NT2/D1 (cell line): ENCODE measurements around the gene RNPEPL1.
A peak's percentile ranks its signal among the peaks of the same experiment; 100 is the strongest.

ENCODE experiments used
- DNase-seq: peaks from one replicate; pipeline ENCODE4 v3.0.0-alpha.2; 2011; ENCODE audit warnings: low read depth, low spot score
- H3K27me3 ChIP-seq: 2 replicates; pipeline ENCODE4 v1.6.0; 2011; ENCODE audit warnings: mild to moderate bottlenecking; ENCODE audit not compliant: insufficient read length, insufficient read depth
- H3K36me3 ChIP-seq: 2 replicates; pipeline ENCODE4 v1.6.1; 2011; ENCODE audit warnings: mild to moderate bottlenecking, low read length, mixed read lengths; ENCODE audit not compliant: insufficient read depth, insufficient read length
- H3K4me1 ChIP-seq: 2 replicates; pipeline ENCODE4 v1.5.1; 2011; ENCODE audit not compliant: insufficient read depth, insufficient read length
- H3K4me3 ChIP-seq: 2 replicates; pipeline ENCODE4 v1.5.1; 2011; ENCODE audit warnings: low read depth; ENCODE audit not compliant: insufficient read length
- H3K9ac ChIP-seq: 2 replicates; pipeline ENCODE4 v1.6.0; 2011; ENCODE audit warnings: low read depth; ENCODE audit not compliant: insufficient read length
- H3K9me3 ChIP-seq: 2 replicates; pipeline ENCODE4 v1.5.1; 2011; ENCODE audit warnings: mild to moderate bottlenecking, low read length; ENCODE audit not compliant: insufficient read depth
- SUZ12 ChIP-seq: IDR thresholded peaks from 2 replicates; pipeline ENCODE4 v1.6.1; 2011; ENCODE audit not compliant: insufficient read length, insufficient read depth; ENCODE audit errors: extremely low read depth
- YY1 ChIP-seq: IDR thresholded peaks from 2 replicates; pipeline ENCODE4 v1.6.1; 2011; ENCODE audit not compliant: insufficient read length, insufficient read depth
- ZNF274 ChIP-seq: IDR thresholded peaks from 2 replicates; pipeline ENCODE4 v1.6.1; 2011; ENCODE audit warnings: mild to moderate bottlenecking, low read depth, low read length

Gene RNPEPL1

GRCh38 chr2:240583774-240584173 lies 15.5 kb downstream of the RNPEPL1 start:
- peaks cover 34% of the 10 kb centered on the region for H3K4me1 ChIP-seq
- no peak for TF ChIP-seq SUZ12
- TF ChIP-seq YY1: no peak
- TF ChIP-seq ZNF274: no peak
- H3K9ac ChIP-seq: no peak overlapping the region
- DNase-seq: no peak
- no peak overlapping the region for H3K4me3 ChIP-seq
- peaks cover 28% of the 10 kb centered on the region for H3K36me3 ChIP-seq
- peaks cover 3% of the 10 kb centered on the region for H3K27me3 ChIP-seq
- no peaks in the 10 kb centered on the region for H3K9me3 ChIP-seq

DNA sequence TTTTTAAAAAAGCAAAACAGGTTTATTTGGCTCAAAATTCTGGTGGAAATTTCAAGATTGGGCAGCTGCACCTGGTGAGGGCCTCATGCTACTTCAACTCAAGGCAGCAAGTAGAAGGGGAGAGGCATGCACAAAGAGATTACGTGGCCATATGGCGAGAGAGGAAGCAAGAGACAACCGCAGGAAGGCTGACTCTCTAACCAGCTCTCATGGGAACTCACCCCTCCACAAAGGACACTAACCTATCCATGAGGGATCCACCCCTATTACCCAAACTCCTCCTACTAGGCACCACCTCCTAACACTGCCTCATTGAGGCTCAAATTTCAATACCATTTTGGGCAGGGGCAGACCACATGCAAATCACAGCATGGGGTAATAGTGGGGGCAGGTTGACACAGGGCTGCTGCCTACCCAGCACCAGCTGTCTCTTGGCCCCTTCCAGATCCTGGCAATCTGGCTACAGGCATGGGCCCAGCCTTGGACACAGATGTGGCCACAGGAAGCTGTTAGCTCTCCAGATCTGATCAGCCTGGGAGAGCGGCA lies 16.3 kb downstream of the RNPEPL1 start:
- Histone ChIP-seq H3K9ac (no peak overlapping the region), H3K27me3 (peaks cover 3% of the 10 kb centered on the region), H3K9me3 (no peaks in the 10 kb centered on the region), H3K4me1 (peaks cover 32% of the 10 kb centered on the region), H3K36me3 (peaks cover 24% of the 10 kb centered on the region), H3K4me3 (peak overlapping the region; percentile 90)
- TF ChIP-seq YY1: no peak
- no peak for TF ChIP-seq ZNF274
- no peak for TF ChIP-seq SUZ12
- DNase-seq: no peak

GRCh38 chr2:240585101-240585500 lies 16.8 kb downstream of the RNPEPL1 start:
- Histone ChIP-seq H3K4me3 (peak overlapping the region; percentile 90), H3K36me3 (peaks cover 29% of the 10 kb centered on the region), H3K9ac (peak overlapping the region; percentile 97), H3K9me3 (no peaks in the 10 kb centered on the region), H3K4me1 (peaks cover 26% of the 10 kb centered on the region), H3K27me3 (peaks cover 3% of the 10 kb centered on the region)
- DNase-seq: no peak
- TF ChIP-seq ZNF274: no peak
- no peak for TF ChIP-seq SUZ12
- no peak for TF ChIP-seq YY1

- Histone ChIP-seq H3K36me3 (peaks cover 35% of the 10 kb centered on the region), H3K9ac (peak overlapping the region; percentile 97), H3K9me3 (no peaks in the 10 kb centered on the region), H3K4me1 (peaks cover 21% of the 10 kb centered on the region), H3K27me3 (peaks cover 3% of the 10 kb centered on the region), H3K4me3 (peak overlapping the region; percentile 90)
- DNase-seq: no peak
- TF ChIP-seq SUZ12 (no peak), ZNF274 (no peak), YY1 (no peak)
Observed at GRCh38 chr2:240585681-240586197, 17.5 kb downstream of the RNPEPL1 start.

DNA sequence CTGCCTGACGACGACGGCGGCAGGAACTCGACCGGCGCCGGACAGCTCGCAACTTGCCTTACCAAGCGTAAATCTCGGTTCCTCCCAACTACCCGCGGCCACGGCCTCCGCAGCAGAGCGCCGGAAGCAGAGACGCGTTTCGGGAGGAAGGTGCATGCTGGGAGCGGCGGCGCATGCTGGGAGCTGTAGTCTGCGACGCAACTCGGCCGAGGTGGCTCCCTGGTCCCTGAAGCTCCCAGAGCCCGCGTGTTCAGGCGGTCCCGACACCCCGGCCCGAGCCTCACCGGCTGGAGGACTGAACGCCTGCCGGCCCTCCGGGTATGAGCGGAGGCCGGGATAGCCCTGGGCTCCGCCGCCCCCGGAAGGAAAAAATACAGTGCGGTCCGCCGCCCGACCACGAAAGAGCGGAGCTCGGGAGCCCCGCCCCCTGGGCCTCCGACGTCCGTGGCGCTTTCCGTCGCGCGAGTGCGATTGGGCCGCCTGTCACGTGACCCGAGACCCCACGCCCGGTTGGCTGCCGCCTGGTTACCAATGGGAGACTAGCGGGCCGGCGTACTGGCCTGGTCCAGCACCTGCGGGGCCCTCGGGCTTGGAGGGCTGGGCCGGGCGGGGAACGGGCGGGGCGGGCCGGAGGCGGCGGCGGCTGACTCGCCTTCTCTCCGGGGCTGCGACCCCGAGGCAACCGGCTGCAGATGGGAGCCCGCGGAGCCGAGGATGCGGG lies 18.1 kb downstream of the RNPEPL1 start, which contains the start of gene CAPN10:
TSS of gene CAPN10 (plus strand) at position 537 of the 721 bp plus-strand sequence. CDS start at position 715, 178 bp downstream.
- peaks cover 3% of the 10 kb centered on the region for H3K27me3 ChIP-seq
- peaks cover 21% of the 10 kb centered on the region for H3K4me1 ChIP-seq
- peak within 1 kb of the TSS; percentile 90 for H3K4me3 ChIP-seq
- peak; percentile 90 for DNase-seq
- no peaks in the 10 kb centered on the region for H3K9me3 ChIP-seq
- H3K36me3 ChIP-seq: peaks cover 41% of the 10 kb centered on the region
- no peak for TF ChIP-seq SUZ12
- no peak for TF ChIP-seq YY1
- no peak for TF ChIP-seq ZNF274
- peak within 1 kb of the TSS; percentile 97 for H3K9ac ChIP-seq

- no peak for TF ChIP-seq ZNF274
- Histone ChIP-seq H3K9ac (peak overlapping the region; percentile 83), H3K9me3 (no peaks in the 10 kb centered on the region), H3K4me3 (peak overlapping the region; percentile 90), H3K27me3 (peaks cover 3% of the 10 kb centered on the region), H3K4me1 (peaks cover 21% of the 10 kb centered on the region), H3K36me3 (peaks cover 49% of the 10 kb centered on the region)
- DNase-seq: no peak
Observed at GRCh38 chr2:240586919-240587800, 18.9 kb downstream of the RNPEPL1 start.
